Omental fat pad (tissue), 4 donors: ENCODE results near the gene LCN1. TPM values are rescaled to one million over a fixed set of nuclear protein-coding genes. Genes with fewer than 3 reads are reported as not detected.

ENCODE experiments used
- ATAC-seq: fragments of 150-250 bp; one replicate; pipeline ENCODE4 v1.9.1; 2016; ENCODE audit warnings: mild to moderate bottlenecking, moderate library complexity; ENCODE audit not compliant: low FRiP score
- DNase-seq: peaks from one replicate; pipeline ENCODE4 v3.0.0-alpha.2; 2019; ENCODE audit warnings: low spot score
- total RNA-seq, 4 donors: library from RNA; depleted of rRNA; stranded (reverse); fragments of >200 nt; gene quantifications; one replicate each; pipeline ENCODE4 v1.1.0, GENCODE V29; 2016
- TF ChIP-seq, protein P1 (sequence below), 3 donors: fragments of 450-650 bp; IDR thresholded peaks; one replicate each; pipeline ENCODE4 v1.5.1; 2016 to 2017; ENCODE audit warnings: antibody characterized with exemption in 3 of 3, mild to moderate bottlenecking in 3 of 3, moderate library complexity in 2 of 3

Gene LCN1
- total RNA-seq, 4 donors from 2014 or later = not detected

DNA sequence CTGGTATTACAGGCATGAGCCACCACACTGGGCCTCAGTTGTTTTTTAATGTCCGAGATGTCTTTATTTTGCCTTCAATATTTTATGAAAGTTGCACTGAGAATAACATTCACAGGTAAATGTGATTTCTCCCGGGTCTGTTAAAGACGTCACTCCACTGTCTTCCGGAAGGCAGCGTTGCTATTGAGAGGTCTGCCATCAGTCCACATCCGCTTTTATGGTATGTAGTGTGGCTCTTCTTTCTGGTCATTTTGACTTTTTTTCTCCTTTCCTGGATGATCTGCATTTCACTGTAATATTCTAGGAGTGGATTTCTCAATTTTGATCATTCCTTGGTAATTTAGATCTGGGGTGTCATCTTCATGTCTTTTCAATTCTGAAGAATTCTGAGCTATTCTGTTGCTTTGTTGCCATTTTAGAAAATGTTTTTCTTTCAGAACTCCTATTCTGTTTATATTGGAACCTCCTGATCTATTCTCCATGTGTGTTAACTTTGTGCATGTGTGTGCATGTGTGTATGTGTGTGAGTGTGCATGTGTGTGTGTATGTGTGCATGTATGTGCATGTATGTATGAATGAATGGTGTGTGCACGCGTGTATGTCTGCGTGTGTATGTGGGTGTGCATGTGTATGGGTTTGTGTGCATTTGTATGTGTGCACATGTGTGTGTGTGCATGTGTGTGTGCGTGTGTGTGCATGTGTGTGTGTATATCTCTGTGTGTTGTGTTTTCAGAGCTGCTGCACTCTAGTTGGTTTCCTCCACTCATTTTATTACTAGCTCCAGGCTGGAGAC lies 1.9 kb upstream of the LCN1 start:
- DNase-seq (no peak), ATAC-seq (no peak)
- TF ChIP-seq, protein P1, sequence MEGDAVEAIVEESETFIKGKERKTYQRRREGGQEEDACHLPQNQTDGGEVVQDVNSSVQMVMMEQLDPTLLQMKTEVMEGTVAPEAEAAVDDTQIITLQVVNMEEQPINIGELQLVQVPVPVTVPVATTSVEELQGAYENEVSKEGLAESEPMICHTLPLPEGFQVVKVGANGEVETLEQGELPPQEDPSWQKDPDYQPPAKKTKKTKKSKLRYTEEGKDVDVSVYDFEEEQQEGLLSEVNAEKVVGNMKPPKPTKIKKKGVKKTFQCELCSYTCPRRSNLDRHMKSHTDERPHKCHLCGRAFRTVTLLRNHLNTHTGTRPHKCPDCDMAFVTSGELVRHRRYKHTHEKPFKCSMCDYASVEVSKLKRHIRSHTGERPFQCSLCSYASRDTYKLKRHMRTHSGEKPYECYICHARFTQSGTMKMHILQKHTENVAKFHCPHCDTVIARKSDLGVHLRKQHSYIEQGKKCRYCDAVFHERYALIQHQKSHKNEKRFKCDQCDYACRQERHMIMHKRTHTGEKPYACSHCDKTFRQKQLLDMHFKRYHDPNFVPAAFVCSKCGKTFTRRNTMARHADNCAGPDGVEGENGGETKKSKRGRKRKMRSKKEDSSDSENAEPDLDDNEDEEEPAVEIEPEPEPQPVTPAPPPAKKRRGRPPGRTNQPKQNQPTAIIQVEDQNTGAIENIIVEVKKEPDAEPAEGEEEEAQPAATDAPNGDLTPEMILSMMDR (IDR thresholded peaks at IDR 0.05) = no peak

DNA sequence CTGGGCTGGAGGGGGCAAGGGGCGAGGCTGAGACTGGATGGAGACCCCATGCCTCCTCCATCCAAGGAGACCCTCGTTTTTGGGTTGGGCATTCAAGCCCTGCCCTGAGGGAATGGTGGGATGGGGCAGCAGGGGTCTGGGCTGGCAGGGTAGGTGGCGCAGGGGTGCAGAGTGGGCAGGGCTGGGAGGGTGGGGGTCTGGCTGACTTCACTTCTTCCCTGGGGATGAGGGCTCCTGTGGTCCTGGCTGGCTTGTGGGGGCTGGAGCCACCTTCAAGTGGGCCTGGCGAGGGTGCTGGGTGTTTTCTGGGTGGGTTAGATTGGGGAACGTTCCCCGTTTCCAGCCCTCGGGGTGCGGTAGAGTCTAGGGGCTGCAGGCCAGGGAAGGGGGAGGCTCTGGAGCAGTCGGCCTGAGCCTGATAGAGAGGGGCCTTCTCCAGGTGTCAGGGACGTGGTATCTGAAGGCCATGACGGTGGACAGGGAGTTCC lies 412 bp downstream of the LCN1 start:
- ATAC-seq (no peak), DNase-seq (peak; percentile 12)
- TF ChIP-seq, protein P1 (IDR thresholded peaks at IDR 0.05) = no peak

DNA sequence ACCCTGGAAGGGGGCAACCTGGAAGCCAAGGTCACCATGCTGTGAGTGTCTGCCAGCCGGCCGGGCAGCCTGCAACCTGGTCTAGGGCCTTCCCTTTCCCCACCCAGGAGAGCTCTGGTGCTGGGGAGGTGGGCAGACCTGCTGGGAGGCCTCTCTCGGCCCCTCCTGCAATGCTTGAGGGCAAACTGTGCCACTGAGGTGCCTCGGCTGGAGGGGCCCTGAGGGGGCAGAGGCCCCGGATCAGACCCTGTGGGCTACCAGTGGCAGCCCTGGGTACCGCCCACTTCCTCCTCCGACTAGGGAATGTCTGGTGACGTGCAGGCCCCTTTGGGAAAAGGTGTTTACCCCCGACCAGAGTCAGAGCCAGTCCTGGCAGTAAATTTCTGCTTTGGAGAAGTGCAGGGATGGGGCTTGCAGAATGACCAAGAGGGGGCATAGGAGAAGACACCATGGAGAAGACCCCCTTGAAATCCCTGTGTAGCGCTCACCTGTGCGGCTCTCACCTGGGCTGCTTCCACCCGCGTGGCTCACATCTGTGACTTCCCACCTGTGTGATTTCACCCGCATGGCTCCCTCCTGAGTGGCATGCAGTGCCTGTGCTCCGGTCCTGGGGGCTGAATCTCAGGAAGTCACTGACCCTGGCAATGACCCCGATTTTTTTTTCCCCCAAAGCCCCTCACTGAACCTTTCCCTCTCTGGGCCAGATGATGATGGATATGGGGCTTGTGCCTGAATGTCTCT lies 1.1 kb downstream of the LCN1 start:
- TF ChIP-seq, protein P1 (IDR thresholded peaks at IDR 0.05) = no peak
- ATAC-seq (no peak), DNase-seq (peak; percentile 14)

DNA sequence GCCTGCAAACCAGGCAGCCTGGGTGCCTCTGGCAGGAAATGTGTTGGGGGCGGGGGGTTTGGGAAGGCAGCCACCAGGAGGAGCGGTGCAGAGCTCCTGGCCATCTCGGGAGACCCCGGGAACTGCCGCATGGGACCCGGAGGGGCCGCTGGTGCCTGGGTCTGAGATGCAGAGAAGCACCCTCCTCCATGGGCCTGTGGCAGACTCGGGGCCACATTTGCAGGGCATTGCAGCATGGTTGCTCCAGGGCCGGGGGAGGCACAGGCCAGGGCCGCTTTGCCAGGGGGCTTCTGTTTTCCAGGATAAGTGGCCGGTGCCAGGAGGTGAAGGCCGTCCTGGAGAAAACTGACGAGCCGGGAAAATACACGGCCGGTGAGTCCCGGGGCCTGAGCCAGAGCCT lies 1.7 kb downstream of the LCN1 start:
- DNase-seq = peak; percentile 2
- TF ChIP-seq, protein P1 (IDR thresholded peaks at IDR 0.05) = no peak
- no peak for ATAC-seq

DNA sequence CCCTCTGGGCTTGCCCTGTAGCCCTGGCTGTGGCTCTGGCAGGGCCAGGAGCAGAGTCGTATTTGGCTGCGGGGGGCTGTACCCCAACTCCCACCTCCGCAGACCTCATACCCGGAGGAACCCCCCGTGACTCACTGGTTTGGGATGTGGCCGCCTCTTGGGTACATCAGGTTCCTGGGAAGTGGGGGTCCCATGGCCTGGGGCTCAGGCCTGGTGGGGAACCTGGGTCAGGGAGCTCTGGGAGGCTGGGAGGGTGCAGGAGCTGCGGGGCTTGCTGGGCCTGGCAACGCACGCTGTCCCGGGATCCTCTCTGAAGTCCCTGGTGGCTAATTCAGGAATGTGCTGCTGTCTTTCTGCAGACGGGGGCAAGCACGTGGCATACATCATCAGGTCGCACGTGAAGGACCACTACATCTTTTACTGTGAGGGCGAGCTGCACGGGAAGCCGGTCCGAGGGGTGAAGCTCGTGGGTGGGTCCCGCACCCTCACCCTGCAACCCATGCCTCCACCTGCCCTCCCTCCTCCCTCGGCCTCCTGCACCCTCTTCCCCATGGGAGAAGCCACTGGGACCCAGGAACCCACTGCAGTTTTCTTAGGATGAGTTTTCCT lies 2.4 kb downstream of the LCN1 start:
- TF ChIP-seq, protein P1 (IDR thresholded peaks at IDR 0.05) = no peak
- ATAC-seq (no peak), DNase-seq (peak; percentile 13)

DNA sequence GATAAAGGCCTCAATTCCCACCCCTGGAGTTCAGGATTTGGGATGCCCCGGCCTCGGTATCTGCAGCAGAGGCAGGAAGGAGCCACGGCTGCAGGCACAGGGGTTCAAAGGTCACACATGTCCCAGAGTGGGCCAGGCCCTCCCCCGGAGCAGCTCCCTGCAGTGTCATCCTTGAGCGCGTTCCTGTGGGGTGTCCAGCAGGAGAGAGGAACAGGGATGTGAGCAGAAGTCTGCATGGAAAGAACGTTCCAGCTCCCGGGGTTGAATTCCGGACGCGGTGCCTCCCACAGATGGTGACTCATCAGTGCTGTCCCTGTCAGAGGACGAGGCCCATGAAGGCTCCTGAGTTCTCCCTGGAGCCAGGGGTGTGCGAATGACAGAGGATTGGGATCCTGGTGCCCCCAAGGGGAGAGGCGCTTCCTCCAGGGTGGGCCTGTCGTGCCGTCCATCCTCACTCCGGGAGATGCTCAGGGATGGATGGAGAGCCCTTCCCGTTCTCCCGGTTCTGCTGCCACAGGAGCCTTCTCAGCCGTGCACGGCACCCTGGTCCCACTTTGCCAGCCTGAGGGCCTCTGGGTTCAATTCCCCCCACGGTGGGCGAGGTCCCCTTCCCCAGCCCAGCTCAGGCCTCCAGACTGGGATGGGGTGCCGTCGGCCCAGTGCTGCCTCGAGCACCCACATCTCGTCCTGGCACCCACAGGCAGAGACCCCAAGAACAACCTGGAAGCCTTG lies 3.1 kb downstream of the LCN1 start:
- TF ChIP-seq, protein P1 (IDR thresholded peaks at IDR 0.05) = no peak
- peak; percentile 14 for DNase-seq
- no peak for ATAC-seq
